GM12875 (cell line): ENCODE data around the gene EID2B.
A peak's percentile ranks its signal among the peaks of the same experiment; 100 is the strongest.

Source experiments
- H3K4me3 ChIP-seq: one replicate; pipeline ENCODE4 v1.5.1; 2011; ENCODE audit warnings: low read depth, low read length, control low read depth
- CTCF ChIP-seq: IDR thresholded peaks from 2 replicates; pipeline ENCODE4 v1.5.1; 2011; ENCODE audit warnings: low read depth, mild to moderate bottlenecking, control low read depth, inconsistent platforms, low read length, moderate library complexity, borderline replicate concordance; ENCODE audit not compliant: insufficient read depth

EID2B gene

GRCh38 chr19:39532233-39533002, at the start of gene EID2B:
TSS of gene EID2B (minus strand) at chr19:39532852. CDS start at chr19:39532802, 50 bp downstream.
- H3K4me3 ChIP-seq: peak within 1 kb of the TSS; percentile 100
- TF ChIP-seq CTCF: peak; percentile 99

- no peak overlapping the region for H3K4me3 ChIP-seq
These were observed 49.8 kb upstream of the EID2B start for GRCh38 chr19:39582442-39582841.

GRCh38 chr19:39568604-39569003, 36.0 kb upstream of the EID2B start:
- TF ChIP-seq CTCF: no peak
- H3K4me3 ChIP-seq: no peak overlapping the region

More at GRCh38 chr19:39582442-39582841, 49.8 kb upstream of the EID2B start:
- no peak for TF ChIP-seq CTCF

GRCh38 chr19:39566064-39566463, 33.4 kb upstream of the EID2B start:
- no peak for TF ChIP-seq CTCF
- H3K4me3 ChIP-seq: no peak overlapping the region

- no peak for TF ChIP-seq CTCF
- no peak overlapping the region for H3K4me3 ChIP-seq
These were observed 30.8 kb upstream of the EID2B start for GRCh38 chr19:39563408-39563807.

GRCh38 chr19:39558624-39559117, 26.0 kb upstream of the EID2B start:
- H3K4me3 ChIP-seq: peak overlapping the region; percentile 24
- no peak for TF ChIP-seq CTCF
